ENCODE results near the gene ATP6AP1. TPM values are rescaled to one million over a fixed set of nuclear protein-coding genes. Genes with fewer than 3 reads are reported as not detected.

Gene ATP6AP1, protein sequence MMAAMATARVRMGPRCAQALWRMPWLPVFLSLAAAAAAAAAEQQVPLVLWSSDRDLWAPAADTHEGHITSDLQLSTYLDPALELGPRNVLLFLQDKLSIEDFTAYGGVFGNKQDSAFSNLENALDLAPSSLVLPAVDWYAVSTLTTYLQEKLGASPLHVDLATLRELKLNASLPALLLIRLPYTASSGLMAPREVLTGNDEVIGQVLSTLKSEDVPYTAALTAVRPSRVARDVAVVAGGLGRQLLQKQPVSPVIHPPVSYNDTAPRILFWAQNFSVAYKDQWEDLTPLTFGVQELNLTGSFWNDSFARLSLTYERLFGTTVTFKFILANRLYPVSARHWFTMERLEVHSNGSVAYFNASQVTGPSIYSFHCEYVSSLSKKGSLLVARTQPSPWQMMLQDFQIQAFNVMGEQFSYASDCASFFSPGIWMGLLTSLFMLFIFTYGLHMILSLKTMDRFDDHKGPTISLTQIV
- polyA plus RNA-seq = 10 to 100 TPM; 40.3 to 65.8 TPM

DNA sequence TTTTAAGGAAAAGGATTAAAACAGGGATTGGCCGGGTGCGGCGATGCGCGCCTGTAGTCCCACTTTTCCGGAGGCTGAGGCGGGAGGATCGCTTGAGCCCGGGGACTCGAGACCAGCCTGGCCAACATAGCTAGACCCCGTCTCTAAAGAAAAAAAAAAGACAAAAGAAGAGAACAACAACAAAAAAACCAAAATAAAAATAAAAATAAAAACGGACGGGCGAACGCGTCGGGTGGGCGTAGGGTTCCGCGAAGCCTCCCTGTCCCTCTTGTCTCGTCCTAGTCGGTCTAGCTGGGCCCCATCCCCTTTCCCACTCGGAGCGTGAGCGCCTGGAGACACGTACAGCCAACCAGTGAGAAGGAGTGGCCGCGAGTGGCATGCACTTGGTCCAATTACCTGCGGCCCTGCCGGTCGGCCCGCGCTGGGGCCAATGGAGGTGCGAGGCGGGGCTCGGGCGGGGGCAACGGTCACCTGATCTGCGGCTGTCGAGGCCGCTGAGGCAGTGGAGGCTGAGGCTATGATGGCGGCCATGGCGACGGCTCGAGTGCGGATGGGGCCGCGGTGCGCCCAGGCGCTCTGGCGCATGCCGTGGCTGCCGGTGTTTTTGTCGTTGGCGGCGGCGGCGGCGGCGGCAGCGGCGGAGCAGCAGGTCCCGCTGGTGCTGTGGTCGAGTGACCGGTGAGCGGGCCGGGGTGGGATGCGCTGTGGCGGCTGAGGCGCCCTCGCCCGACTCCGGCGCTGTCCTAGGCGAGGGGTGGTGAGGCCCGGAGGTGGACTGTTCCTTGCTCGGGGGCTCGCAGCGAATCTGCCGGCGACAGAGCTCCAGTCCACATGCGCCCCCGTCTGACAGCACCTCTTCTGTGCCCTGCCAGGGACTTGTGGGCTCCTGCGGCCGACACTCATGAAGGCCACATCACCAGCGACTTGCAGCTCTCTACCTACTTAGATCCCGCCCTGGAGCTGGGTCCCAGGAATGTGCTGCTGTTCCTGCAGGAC is at the start of gene ATP6AP1:
Gene ATP6AP1, plus strand, starts transcription at position 502 of the 996 bp plus-strand sequence. Its CDS starts 16 bp downstream, at position 518.
- H3K27me3 ChIP-seq (ENCODE audit: control insufficient read depth in 1 of 2, insufficient read depth in 2 of 2, low read length in 2 of 2) = no peaks in the 10 kb centered on the region
- 7 to 39% methylated on average over 58 to 87 of the region's 87 CpGs for WGBS, 2 donors
- H3K9me3 ChIP-seq (ENCODE audit: control insufficient read depth in 2 of 2, insufficient read depth in 1 of 2, low read depth in 1 of 2, low read length in 1 of 2) = no peaks in the 10 kb centered on the region
- no peaks in the 10 kb centered on the region for H3K4me1 ChIP-seq (ENCODE audit: control insufficient read depth in 2 of 2, insufficient read depth in 2 of 2, low read length in 1 of 2)
- H3K36me3 ChIP-seq (ENCODE audit: control insufficient read depth in 2 of 2, insufficient read depth in 2 of 2, low read length in 1 of 2) = peaks cover 0 to 13% of the 10 kb centered on the region in 2 donors
- peak within 1 kb of the TSS; percentile 51 to 92 for H3K4me3 ChIP-seq (ENCODE audit: low read depth in 1 of 2, low read length in 2 of 2)
- H3K27ac ChIP-seq (ENCODE audit: low read depth in 2 of 2, low read length in 1 of 2) = peak within 1 kb of the TSS; percentile 73 to 75

DNA sequence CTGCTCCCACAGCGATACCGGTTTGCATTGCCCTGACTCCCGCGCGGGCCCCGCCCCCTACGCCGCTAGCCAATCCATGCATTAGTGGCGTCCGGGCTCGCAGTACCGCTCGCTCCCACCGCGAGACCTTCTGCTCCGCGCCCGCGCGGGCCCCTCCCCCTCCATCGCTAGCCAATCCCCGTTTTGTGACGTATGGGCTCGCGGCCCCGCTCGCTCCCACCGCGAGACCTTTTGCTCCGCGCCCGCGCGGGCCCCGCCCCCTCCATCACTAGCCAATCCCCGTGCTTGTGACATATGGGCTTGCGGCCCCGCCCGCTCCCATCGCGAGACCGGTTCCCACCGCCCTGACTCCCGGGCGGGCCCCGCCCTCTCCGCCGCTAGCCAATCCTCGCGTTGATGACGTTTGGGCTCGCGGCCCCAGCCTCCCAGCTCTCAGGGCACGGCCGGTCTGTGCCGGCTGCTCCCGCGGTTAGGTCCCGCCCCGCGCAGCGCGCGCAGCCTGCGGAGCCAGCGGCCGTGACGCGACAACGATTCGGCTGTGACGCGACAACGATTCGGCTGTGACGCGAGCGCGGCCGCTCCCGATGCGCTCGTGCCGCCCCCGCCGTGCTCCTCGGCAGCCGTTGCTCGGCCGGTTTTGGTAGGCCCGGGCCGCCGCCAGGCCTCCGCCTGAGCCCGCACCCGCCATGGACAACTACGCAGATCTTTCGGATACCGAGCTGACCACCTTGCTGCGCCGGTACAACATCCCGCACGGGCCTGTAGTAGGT is 49.5 kb upstream of the ATP6AP1 start, which contains the start of gene EMD:
Gene EMD, plus strand, starts transcription at position 497 of the 770 bp plus-strand sequence. Its CDS starts 190 bp downstream, at position 687.
- no peaks in the 10 kb centered on the region for H3K27me3 ChIP-seq (ENCODE audit: control insufficient read depth in 1 of 2, insufficient read depth in 2 of 2, low read length in 2 of 2)
- H3K4me3 ChIP-seq (ENCODE audit: low read depth in 1 of 2, low read length in 2 of 2) = peak within 1 kb of the TSS; percentile 53 to 83
- no peaks in the 10 kb centered on the region for H3K36me3 ChIP-seq (ENCODE audit: control insufficient read depth in 2 of 2, insufficient read depth in 2 of 2, low read length in 1 of 2)
- peaks cover 0 to 6% of the 10 kb centered on the region in 2 donors for H3K4me1 ChIP-seq (ENCODE audit: control insufficient read depth in 2 of 2, insufficient read depth in 2 of 2, low read length in 1 of 2)
- peak within 1 kb of the TSS; percentile 95 to 99 for H3K27ac ChIP-seq (ENCODE audit: low read depth in 2 of 2, low read length in 1 of 2)
- peaks cover 0 to 2% of the 10 kb centered on the region in 2 donors for H3K9me3 ChIP-seq (ENCODE audit: control insufficient read depth in 2 of 2, insufficient read depth in 1 of 2, low read depth in 1 of 2, low read length in 1 of 2)
- 0 to 27% methylated on average over 94 to 103 of the region's 103 CpGs for WGBS, 2 donors

DNA sequence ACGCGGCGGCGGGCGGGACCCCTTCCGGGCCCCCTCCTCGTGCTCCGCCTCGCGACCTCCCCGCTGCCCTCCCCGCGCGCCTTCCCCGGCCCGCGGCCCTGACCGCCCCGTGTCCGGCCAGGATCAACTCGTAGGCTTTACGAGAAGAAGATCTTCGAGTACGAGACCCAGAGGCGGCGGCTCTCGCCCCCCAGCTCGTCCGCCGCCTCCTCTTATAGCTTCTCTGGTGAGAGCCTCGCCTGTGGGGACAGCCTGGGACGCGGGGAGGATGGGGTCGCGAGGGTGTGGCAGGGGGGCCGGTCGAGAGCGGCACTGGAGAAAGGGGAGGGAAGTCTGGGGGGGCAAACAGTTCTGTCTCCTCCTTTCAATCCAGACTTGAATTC is 48.9 kb upstream of the ATP6AP1 start:
- H3K9me3 ChIP-seq (ENCODE audit: control insufficient read depth in 2 of 2, insufficient read depth in 1 of 2, low read depth in 1 of 2, low read length in 1 of 2) = peaks cover 0 to 2% of the 10 kb centered on the region in 2 donors
- H3K27ac ChIP-seq (ENCODE audit: low read depth in 2 of 2, low read length in 1 of 2) = peak overlapping the region; percentile 89 to 96
- no peaks in the 10 kb centered on the region for H3K27me3 ChIP-seq (ENCODE audit: control insufficient read depth in 1 of 2, insufficient read depth in 2 of 2, low read length in 2 of 2)
- H3K4me3 ChIP-seq (ENCODE audit: low read depth in 1 of 2, low read length in 2 of 2) = peak overlapping the region; percentile 53 to 83
- H3K36me3 ChIP-seq (ENCODE audit: control insufficient read depth in 2 of 2, insufficient read depth in 2 of 2, low read length in 1 of 2) = no peaks in the 10 kb centered on the region
- WGBS, 2 donors = 0 to 31% methylated on average over 32 to 38 of the region's 38 CpGs
- H3K4me1 ChIP-seq (ENCODE audit: control insufficient read depth in 2 of 2, insufficient read depth in 2 of 2, low read length in 1 of 2) = peaks cover 0 to 6% of the 10 kb centered on the region in 2 donors

DNA sequence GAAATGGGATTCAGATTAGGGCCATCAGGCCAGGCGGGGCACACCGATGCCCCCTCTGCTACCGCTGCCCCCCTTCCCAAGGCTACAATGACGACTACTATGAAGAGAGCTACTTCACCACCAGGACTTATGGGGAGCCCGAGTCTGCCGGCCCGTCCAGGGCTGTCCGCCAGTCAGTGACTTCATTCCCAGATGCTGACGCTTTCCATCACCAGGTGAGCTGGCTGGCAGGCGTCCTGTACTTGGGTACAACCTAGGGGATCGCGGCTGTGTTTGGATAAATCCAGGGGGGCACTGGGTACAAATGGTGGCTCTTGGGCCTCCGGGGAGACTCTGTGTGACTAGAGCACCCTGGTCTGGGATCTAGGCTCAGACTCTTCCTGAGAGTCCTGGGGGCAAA is 48.3 kb upstream of the ATP6AP1 start:
- Histone ChIP-seq H3K27me3 (ENCODE audit: control insufficient read depth in 1 of 2, insufficient read depth in 2 of 2, low read length in 2 of 2) (no peaks in the 10 kb centered on the region), H3K4me3 (ENCODE audit: low read depth in 1 of 2, low read length in 2 of 2) (peak overlapping the region; percentile 53 to 83), H3K36me3 (ENCODE audit: control insufficient read depth in 2 of 2, insufficient read depth in 2 of 2, low read length in 1 of 2) (no peaks in the 10 kb centered on the region), H3K27ac (ENCODE audit: low read depth in 2 of 2, low read length in 1 of 2) (peak overlapping the region; percentile 89 to 96), H3K9me3 (ENCODE audit: control insufficient read depth in 2 of 2, insufficient read depth in 1 of 2, low read depth in 1 of 2, low read length in 1 of 2) (no peaks in the 10 kb centered on the region), H3K4me1 (ENCODE audit: control insufficient read depth in 2 of 2, insufficient read depth in 2 of 2, low read length in 1 of 2) (peaks cover 0 to 6% of the 10 kb centered on the region in 2 donors)
- WGBS, 2 donors = 25 to 47% methylated on average over 13 of the region's 13 CpGs

DNA sequence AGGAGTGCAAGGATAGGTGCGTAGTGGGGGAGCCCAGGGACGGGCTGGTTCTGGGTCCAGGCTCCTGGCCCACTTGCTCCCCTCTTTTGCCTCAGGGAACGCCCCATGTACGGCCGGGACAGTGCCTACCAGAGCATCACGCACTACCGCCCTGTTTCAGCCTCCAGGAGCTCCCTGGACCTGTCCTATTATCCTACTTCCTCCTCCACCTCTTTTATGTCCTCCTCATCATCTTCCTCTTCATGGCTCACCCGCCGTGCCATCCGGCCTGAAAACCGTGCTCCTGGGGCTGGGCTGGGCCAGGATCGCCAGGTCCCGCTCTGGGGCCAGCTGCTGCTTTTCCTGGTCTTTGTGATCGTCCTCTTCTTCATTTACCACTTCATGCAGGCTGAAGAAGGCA is 47.7 kb upstream of the ATP6AP1 start:
- no peak overlapping the region for H3K4me3 ChIP-seq (ENCODE audit: low read depth in 1 of 2, low read length in 2 of 2)
- no peaks in the 10 kb centered on the region for H3K27me3 ChIP-seq (ENCODE audit: control insufficient read depth in 1 of 2, insufficient read depth in 2 of 2, low read length in 2 of 2)
- WGBS, 2 donors = 80% methylated on average over 12 to 14 of the region's 14 CpGs
- no peaks in the 10 kb centered on the region for H3K9me3 ChIP-seq (ENCODE audit: control insufficient read depth in 2 of 2, insufficient read depth in 1 of 2, low read depth in 1 of 2, low read length in 1 of 2)
- peaks cover 0 to 6% of the 10 kb centered on the region in 2 donors for H3K4me1 ChIP-seq (ENCODE audit: control insufficient read depth in 2 of 2, insufficient read depth in 2 of 2, low read length in 1 of 2)
- H3K36me3 ChIP-seq (ENCODE audit: control insufficient read depth in 2 of 2, insufficient read depth in 2 of 2, low read length in 1 of 2) = no peaks in the 10 kb centered on the region
- H3K27ac ChIP-seq (ENCODE audit: low read depth in 2 of 2, low read length in 1 of 2) = peak overlapping the region in 1 of 2 donors; percentile 89

DNA sequence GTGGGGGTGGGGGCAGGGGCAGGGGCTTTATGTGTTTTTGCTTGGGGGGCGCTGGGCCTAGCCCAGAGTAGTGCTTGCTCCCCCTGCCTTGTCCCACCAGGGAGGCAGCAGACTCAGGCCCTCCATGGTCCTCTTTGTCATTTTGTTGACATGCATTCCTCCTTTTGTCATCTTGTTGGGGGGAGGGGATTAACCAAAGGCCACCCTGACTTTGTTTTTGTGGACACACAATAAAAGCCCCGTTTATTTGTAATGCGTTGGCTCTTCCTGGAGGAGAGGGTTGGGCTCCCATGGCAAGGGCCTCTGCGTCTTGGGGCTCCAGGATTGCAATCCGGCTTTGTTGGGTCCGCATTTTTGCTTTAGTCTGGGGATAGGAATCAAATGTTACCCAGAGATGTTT is 47.2 kb upstream of the ATP6AP1 start:
- H3K4me3 ChIP-seq (ENCODE audit: low read depth in 1 of 2, low read length in 2 of 2) = no peak overlapping the region
- no peaks in the 10 kb centered on the region for H3K36me3 ChIP-seq (ENCODE audit: control insufficient read depth in 2 of 2, insufficient read depth in 2 of 2, low read length in 1 of 2)
- 66 to 78% methylated on average over 6 of the region's 6 CpGs for WGBS, 2 donors
- H3K27ac ChIP-seq (ENCODE audit: low read depth in 2 of 2, low read length in 1 of 2) = no peak overlapping the region
- peaks cover 0 to 6% of the 10 kb centered on the region in 2 donors for H3K4me1 ChIP-seq (ENCODE audit: control insufficient read depth in 2 of 2, insufficient read depth in 2 of 2, low read length in 1 of 2)
- no peaks in the 10 kb centered on the region for H3K9me3 ChIP-seq (ENCODE audit: control insufficient read depth in 2 of 2, insufficient read depth in 1 of 2, low read depth in 1 of 2, low read length in 1 of 2)
- H3K27me3 ChIP-seq (ENCODE audit: control insufficient read depth in 1 of 2, insufficient read depth in 2 of 2, low read length in 2 of 2) = no peaks in the 10 kb centered on the region

DNA sequence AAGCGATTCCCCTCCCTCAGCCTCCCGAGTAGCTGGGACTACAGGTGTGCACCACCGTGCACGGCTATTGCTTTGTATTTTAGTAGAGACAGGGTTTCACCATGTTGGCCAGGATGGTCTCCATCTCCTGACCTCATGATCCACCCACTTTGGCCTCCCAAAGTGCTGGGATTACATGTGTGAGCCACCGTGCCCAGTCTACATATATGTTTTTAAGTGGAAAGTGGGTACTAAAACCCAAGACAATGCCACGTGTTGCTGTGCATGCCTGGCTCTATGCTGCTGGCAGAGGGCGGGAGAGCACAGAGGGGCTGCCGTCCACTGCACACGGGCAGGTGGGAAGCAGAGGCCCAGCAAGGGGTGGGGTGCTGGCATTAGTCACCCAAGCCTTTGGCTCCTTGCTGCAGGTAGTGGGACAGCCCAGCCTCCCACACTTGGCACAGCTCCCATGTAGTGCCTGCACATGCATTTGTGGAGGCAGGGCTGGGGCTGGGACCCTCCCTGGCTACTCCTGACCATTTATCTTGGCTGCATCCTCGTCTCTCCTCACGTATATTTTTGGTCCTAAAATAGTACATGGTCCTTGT is 45.9 kb upstream of the ATP6AP1 start:
- Histone ChIP-seq H3K27ac (ENCODE audit: low read depth in 2 of 2, low read length in 1 of 2) (no peak overlapping the region), H3K4me1 (ENCODE audit: control insufficient read depth in 2 of 2, insufficient read depth in 2 of 2, low read length in 1 of 2) (peaks cover 0 to 6% of the 10 kb centered on the region in 2 donors), H3K9me3 (ENCODE audit: control insufficient read depth in 2 of 2, insufficient read depth in 1 of 2, low read depth in 1 of 2, low read length in 1 of 2) (no peaks in the 10 kb centered on the region), H3K27me3 (ENCODE audit: control insufficient read depth in 1 of 2, insufficient read depth in 2 of 2, low read length in 2 of 2) (no peaks in the 10 kb centered on the region), H3K4me3 (ENCODE audit: low read depth in 1 of 2, low read length in 2 of 2) (no peak overlapping the region), H3K36me3 (ENCODE audit: control insufficient read depth in 2 of 2, insufficient read depth in 2 of 2, low read length in 1 of 2) (no peaks in the 10 kb centered on the region)
- 64 to 67% methylated on average over 11 of the region's 11 CpGs for WGBS, 2 donors

DNA sequence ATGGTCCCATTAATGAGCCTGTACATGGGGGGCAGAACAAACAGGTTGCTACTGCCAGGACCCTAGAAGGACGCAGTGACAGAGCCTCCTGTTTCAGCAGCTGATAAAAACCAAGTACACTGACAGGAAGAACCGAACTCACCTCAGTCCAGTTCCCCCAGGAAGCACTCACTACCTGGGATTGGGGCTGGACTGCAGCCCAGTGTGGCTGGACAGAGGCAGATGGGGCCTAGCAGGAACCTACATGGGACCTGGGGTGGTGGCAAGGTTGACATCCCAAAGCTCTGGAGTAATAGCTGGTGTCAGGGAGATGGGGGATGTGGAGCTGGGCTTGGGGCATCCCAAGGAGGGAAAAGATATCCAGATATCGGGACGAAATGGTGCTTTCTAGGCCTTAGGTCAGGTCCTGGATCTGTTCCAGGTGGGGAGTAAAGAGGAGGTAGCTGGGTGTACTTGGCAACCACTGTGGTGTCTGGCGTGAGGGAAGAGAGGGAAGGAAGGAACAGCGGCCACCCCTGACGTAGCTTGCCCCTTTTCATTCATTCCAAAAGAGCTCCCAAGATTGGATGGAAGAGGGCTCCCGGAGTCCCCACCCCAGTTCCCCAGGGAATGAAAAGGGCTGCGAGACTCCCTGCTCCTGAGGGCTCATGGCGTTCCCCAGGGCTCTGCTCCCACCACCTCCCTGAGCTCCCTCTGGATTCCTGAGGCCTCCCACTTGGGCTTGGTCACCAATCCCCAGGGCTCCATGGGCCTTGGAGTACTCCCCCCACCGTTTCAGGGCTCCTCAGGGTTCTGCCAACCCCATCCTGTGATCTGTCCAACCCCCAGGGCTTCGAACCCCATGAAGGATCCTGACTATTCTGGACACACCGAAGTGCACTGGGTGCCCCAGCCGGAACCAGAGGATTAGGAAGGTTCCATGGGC is 44.9 kb upstream of the ATP6AP1 start:
- Histone ChIP-seq H3K27ac (ENCODE audit: low read depth in 2 of 2, low read length in 1 of 2) (peak overlapping the region in 1 of 2 donors; percentile 36), H3K27me3 (ENCODE audit: control insufficient read depth in 1 of 2, insufficient read depth in 2 of 2, low read length in 2 of 2) (no peaks in the 10 kb centered on the region), H3K4me1 (ENCODE audit: control insufficient read depth in 2 of 2, insufficient read depth in 2 of 2, low read length in 1 of 2) (peaks cover 0 to 6% of the 10 kb centered on the region in 2 donors), H3K36me3 (ENCODE audit: control insufficient read depth in 2 of 2, insufficient read depth in 2 of 2, low read length in 1 of 2) (no peaks in the 10 kb centered on the region), H3K9me3 (ENCODE audit: control insufficient read depth in 2 of 2, insufficient read depth in 1 of 2, low read depth in 1 of 2, low read length in 1 of 2) (no peaks in the 10 kb centered on the region), H3K4me3 (ENCODE audit: low read depth in 1 of 2, low read length in 2 of 2) (no peak overlapping the region)
- WGBS, 2 donors = 70 to 71% methylated on average over 14 of the region's 14 CpGs
